NCI-H146 (cell line): ENCODE data around the gene FAM186B.
A peak's percentile ranks its signal among the peaks of the same experiment; 100 is the strongest.
"Not testable (repeated sequence)": the region's sequence is repeated elsewhere in the genome, so short reads cannot be mapped to it uniquely, and the experiment has no call there.

Experiments
- DNase-seq: peaks from one replicate; lab custom pipeline; 2025; lab: John Stamatoyannopoulos, UW

FAM186B gene

GRCh38 chr12:49605539-49605938 lies at the start of gene FAM186B:
Gene FAM186B, minus strand, starts transcription at chr12:49605639. Its CDS starts 162 bp downstream, at chr12:49605477.
- not testable (repeated sequence) for DNase-seq

- no peak for DNase-seq
Observed at GRCh38 chr12:49654715-49655114, 49.3 kb upstream of the FAM186B start.

GRCh38 chr12:49652921-49653520 lies 47.6 kb upstream of the FAM186B start:
- DNase-seq, result no peak

GRCh38 chr12:49651855-49652254 lies 46.4 kb upstream of the FAM186B start:
- peak; percentile 34 for DNase-seq

GRCh38 chr12:49649892-49650291 lies 44.5 kb upstream of the FAM186B start:
- DNase-seq, result no peak

- no peak for DNase-seq
Observed at GRCh38 chr12:49649445-49649844, 44.0 kb upstream of the FAM186B start.

GRCh38 chr12:49648712-49649003 lies 43.2 kb upstream of the FAM186B start:
- no peak for DNase-seq

GRCh38 chr12:49647827-49648711 lies 42.6 kb upstream of the FAM186B start:
- no peak for DNase-seq

- no peak for DNase-seq
Observed at GRCh38 chr12:49646871-49647654, 41.6 kb upstream of the FAM186B start.

- no peak for DNase-seq
Observed at GRCh38 chr12:49646331-49646830, 40.9 kb upstream of the FAM186B start.

GRCh38 chr12:49645146-49646039 lies 40.0 kb upstream of the FAM186B start:
- DNase-seq, result no peak

- peak; percentile 74 for DNase-seq
Observed at GRCh38 chr12:49644620-49644994, 39.2 kb upstream of the FAM186B start.

- no peak for DNase-seq
Observed at GRCh38 chr12:49643961-49644619, 38.7 kb upstream of the FAM186B start.

GRCh38 chr12:49643135-49643534 lies 37.7 kb upstream of the FAM186B start:
- DNase-seq, result no peak

- no peak for DNase-seq
Observed at GRCh38 chr12:49642370-49642802, 36.9 kb upstream of the FAM186B start.

- no peak for DNase-seq
Observed at GRCh38 chr12:49641748-49642369, 36.4 kb upstream of the FAM186B start.

GRCh38 chr12:49636979-49637755 lies 31.7 kb upstream of the FAM186B start:
- DNase-seq, result peak; percentile 42

GRCh38 chr12:49636574-49636973 lies 31.1 kb upstream of the FAM186B start:
- no peak for DNase-seq

GRCh38 chr12:49635656-49636055 lies 30.2 kb upstream of the FAM186B start:
- no peak for DNase-seq

- no peak for DNase-seq
Observed at GRCh38 chr12:49635036-49635435, 29.6 kb upstream of the FAM186B start.
